GM18909 (cell line): ENCODE measurements around the gene PPHLN1.
"Not testable (repeated sequence)": the region's sequence is repeated elsewhere in the genome, so short reads cannot be mapped to it uniquely, and the experiment has no call there.

Source experiments
- ATAC-seq: cut with Tn5 transposase; IDR thresholded peaks from one replicate; pipeline ENCODE4 v1.9.1; 2021; ENCODE audit warnings: mild to moderate bottlenecking; ENCODE audit not compliant: unreplicated experiment, poor library complexity

The PPHLN1 gene

GRCh38 chr12:42364692-42365091 is 38.7 kb downstream of the PPHLN1 start:
- ATAC-seq: no peak

GRCh38 chr12:42365486-42365885 is 39.5 kb downstream of the PPHLN1 start:
- ATAC-seq: no peak

- ATAC-seq: no peak
Measured at GRCh38 chr12:42370013-42370412, 44.0 kb downstream of the PPHLN1 start.

GRCh38 chr12:42372154-42372791 is 46.3 kb downstream of the PPHLN1 start:
- ATAC-seq: peak; percentile 91

GRCh38 chr12:42373669-42374068 is 47.7 kb downstream of the PPHLN1 start:
- no peak for ATAC-seq

GRCh38 chr12:42380733-42381132 is 54.8 kb downstream of the PPHLN1 start:
- no peak for ATAC-seq

- ATAC-seq: no peak
Measured at GRCh38 chr12:42382013-42382696, 56.2 kb downstream of the PPHLN1 start.

GRCh38 chr12:42385326-42385841 is 59.4 kb downstream of the PPHLN1 start:
- ATAC-seq: no peak

- no peak for ATAC-seq
Measured at GRCh38 chr12:42386308-42386707, 60.3 kb downstream of the PPHLN1 start.

- not testable (repeated sequence) for ATAC-seq
Measured at GRCh38 chr12:42388086-42388485, 62.1 kb downstream of the PPHLN1 start.

- no peak for ATAC-seq
Measured at GRCh38 chr12:42394429-42394828, 68.5 kb downstream of the PPHLN1 start.

- no peak for ATAC-seq
Measured at GRCh38 chr12:42396473-42397259, 70.7 kb downstream of the PPHLN1 start.

- no peak for ATAC-seq
Measured at GRCh38 chr12:42402821-42403411, 76.9 kb downstream of the PPHLN1 start.

- ATAC-seq: no peak
Measured at GRCh38 chr12:42407306-42407705, 81.3 kb downstream of the PPHLN1 start.

- ATAC-seq: no peak
Measured at GRCh38 chr12:42409471-42409870, 83.5 kb downstream of the PPHLN1 start.

GRCh38 chr12:42410340-42410739 is 84.4 kb downstream of the PPHLN1 start:
- ATAC-seq: no peak

- ATAC-seq: no peak
Measured at GRCh38 chr12:42420395-42420794, 94.4 kb downstream of the PPHLN1 start.

- ATAC-seq: peak; percentile 91
Measured at GRCh38 chr12:42421844-42422779, 96.1 kb downstream of the PPHLN1 start.

GRCh38 chr12:42422785-42423184 is 96.8 kb downstream of the PPHLN1 start:
- no peak for ATAC-seq

- ATAC-seq: no peak
Measured at GRCh38 chr12:42426746-42427145, 100.8 kb downstream of the PPHLN1 start.
